NCI-H146 treated with DMSO at 0.1 percent for 48 hours (cell line): ENCODE data around the gene SYNRG.
"Not testable (repeated sequence)": the region's sequence is repeated elsewhere in the genome, so short reads cannot be mapped to it uniquely, and the experiment has no call there.

Experiments used
- DNase-seq: peaks from one replicate; lab custom pipeline; 2025; ENCODE audit not compliant: unreplicated experiment; lab: John Stamatoyannopoulos, UW

The SYNRG gene

GRCh38 chr17:37545486-37545885, 63.7 kb downstream of the SYNRG start:
- no peak for DNase-seq

- no peak for DNase-seq
Measured at GRCh38 chr17:37543637-37544052, 65.6 kb downstream of the SYNRG start.

GRCh38 chr17:37541880-37542660, 67.1 kb downstream of the SYNRG start:
- no peak for DNase-seq

GRCh38 chr17:37538981-37539659, 70.1 kb downstream of the SYNRG start:
- no peak for DNase-seq

- no peak for DNase-seq
Measured at GRCh38 chr17:37535906-37536305, 73.3 kb downstream of the SYNRG start.

GRCh38 chr17:37532756-37533155, 76.5 kb downstream of the SYNRG start:
- DNase-seq = no peak

- DNase-seq = no peak
Measured at GRCh38 chr17:37530420-37530819, 78.8 kb downstream of the SYNRG start.

- DNase-seq = no peak
Measured at GRCh38 chr17:37527249-37527851, 81.9 kb downstream of the SYNRG start.

- no peak for DNase-seq
Measured at GRCh38 chr17:37523715-37524219, 85.5 kb downstream of the SYNRG start.

GRCh38 chr17:37521821-37522220, 87.4 kb downstream of the SYNRG start:
- DNase-seq = no peak

GRCh38 chr17:37520174-37520573, 89.0 kb downstream of the SYNRG start:
- DNase-seq = no peak

- DNase-seq = no peak
Measured at GRCh38 chr17:37519251-37519985, 89.8 kb downstream of the SYNRG start.

- DNase-seq = no peak
Measured at GRCh38 chr17:37518826-37519225, 90.4 kb downstream of the SYNRG start.

GRCh38 chr17:37517881-37518280, 91.3 kb downstream of the SYNRG start:
- DNase-seq = no peak

- no peak for DNase-seq
Measured at GRCh38 chr17:37516127-37516571, 93.1 kb downstream of the SYNRG start.

- no peak for DNase-seq
Measured at GRCh38 chr17:37513711-37514110, 95.5 kb downstream of the SYNRG start.

- no peak for DNase-seq
Measured at GRCh38 chr17:37512442-37513068, 96.7 kb downstream of the SYNRG start.

- not testable (repeated sequence) for DNase-seq
Measured at GRCh38 chr17:37511642-37512041, 97.6 kb downstream of the SYNRG start.

GRCh38 chr17:37510056-37510455, 99.2 kb downstream of the SYNRG start:
- DNase-seq = no peak

- DNase-seq = no peak
Measured at GRCh38 chr17:37507111-37507510, 102.1 kb downstream of the SYNRG start.

GRCh38 chr17:37506678-37507077, 102.5 kb downstream of the SYNRG start:
- DNase-seq = no peak
